Panc1 (cell line): ENCODE data around the gene GPS1. TPM values are rescaled to one million over a fixed set of nuclear protein-coding genes. Genes with fewer than 3 reads are reported as not detected.
A peak's percentile ranks its signal among the peaks of the same experiment; 100 is the strongest.

ENCODE experiments used
- ATAC-seq: fragments of 200-7000 bp; cut with Tn5 transposase; 2 replicates; pipeline ENCODE4 v1.9.1; 2020; ENCODE audit warnings: mild to moderate bottlenecking, moderate library complexity
- BruUV-seq: library from RNA; stranded (reverse); fragments of 400-500 nt; replicated peaks from 2 replicates; lab custom pipeline; 2021; lab: Mats Ljungman, UMichigan
- CTCF ChIA-PET: fragments of 300-600 bp; sonication (Branson Sonifier 250); formaldehyde crosslinking; loops from one replicate; lab custom pipeline; 2022; ENCODE audit warnings: antibody characterized with exemption; lab: Charles Lee
- POLR2A ChIA-PET: fragments of 300-600 bp; sonication (Branson Sonifier 250); formaldehyde crosslinking; loops from one replicate; lab custom pipeline; 2022; ENCODE audit warnings: antibody characterized with exemption; lab: Charles Lee
- DNase-seq: peaks from one replicate; pipeline ENCODE4 v3.0.0-alpha.2; 2010; ENCODE audit warnings: low read depth, low spot score
- H3K27ac ChIP-seq: 2 replicates; pipeline ENCODE4 v1.5.1; 2011; ENCODE audit warnings: mild to moderate bottlenecking, low read length, inconsistent platforms
- H3K27me3 ChIP-seq: fragments of 200-500 bp; sonication (Bioruptor generic); 2 replicates; pipeline ENCODE4 v1.6.0; 2014; ENCODE audit warnings: low read length, inconsistent platforms; ENCODE audit not compliant: control insufficient read depth, insufficient read depth
- H3K36me3 ChIP-seq: fragments of 200-500 bp; sonication (Bioruptor generic); 2 replicates; pipeline ENCODE4 v1.5.1; 2014; ENCODE audit warnings: inconsistent platforms, mild to moderate bottlenecking, low read length, moderate library complexity; ENCODE audit not compliant: control insufficient read depth, insufficient read depth
- H3K4me1 ChIP-seq: 2 replicates; pipeline ENCODE4 v1.5.1; 2011; ENCODE audit warnings: inconsistent platforms, mild to moderate bottlenecking, low read length, moderate library complexity; ENCODE audit not compliant: control insufficient read depth, insufficient read depth
- H3K4me3 ChIP-seq, 2 experiments: 2 replicates each; pipeline ENCODE4 v1.5.1; 2011 to 2012; ENCODE audit warnings: low read depth in 2 of 2, low read length in 2 of 2, mild to moderate bottlenecking in 2 of 2, inconsistent platforms in 1 of 2, moderate library complexity in 1 of 2
- H3K9me3 ChIP-seq: fragments of 200-500 bp; sonication (Bioruptor generic); 2 replicates; pipeline ENCODE4 v1.5.1; 2014; ENCODE audit warnings: low read depth, mild to moderate bottlenecking, inconsistent platforms, low read length, moderate library complexity; ENCODE audit not compliant: control insufficient read depth, insufficient read depth
- POLR2AphosphoS5 ChIP-seq: IDR thresholded peaks from 2 replicates; pipeline ENCODE4 v1.6.1; 2012; ENCODE audit warnings: mild to moderate bottlenecking, low read depth, low read length, moderate library complexity
- REST ChIP-seq, 2 experiments: IDR thresholded peaks; 2 replicates each; pipeline ENCODE4 v1.6.1; 2011 to 2012; ENCODE audit warnings: low read depth in 2 of 2, control low read depth in 1 of 2, low read length in 1 of 2, mild to moderate bottlenecking in 1 of 2, moderate library complexity in 1 of 2; ENCODE audit not compliant: insufficient read depth in 1 of 2
- SIN3A ChIP-seq: IDR thresholded peaks from 2 replicates; pipeline ENCODE4 v1.6.1; 2012; ENCODE audit warnings: low read depth, mild to moderate bottlenecking, low read length, moderate library complexity, borderline replicate concordance; ENCODE audit not compliant: insufficient read depth
- in situ Hi-C: cut with HindIII; loops from 2 replicates; pipeline ENCODE4 v1.10.0; 2016; ENCODE audit warnings: low sequenced_read_pairs, low pct_unique_long_range_greater_than_20kb
- intact Hi-C: fragments of 100-400 bp; cut with micrococcal nuclease; formaldehyde crosslinking; loops from one replicate; pipeline ENCODE4 v1.10.0; 2022; ENCODE audit not compliant: unreplicated experiment
- total RNA-seq: library from RNA; stranded (reverse); gene quantifications from one replicate; pipeline ENCODE4 v1.2.1, GENCODE V29; 2021; ENCODE audit not compliant: unreplicated experiment
- TF ChIP-seq, protein P1 (sequence below): fragments of 450-650 bp; IDR thresholded peaks from 2 replicates; pipeline ENCODE4 v1.5.1; 2017; ENCODE audit warnings: mild to moderate bottlenecking

The GPS1 gene
- total RNA-seq, 1 experiment from 2014 or later, result 175 TPM

DNA sequence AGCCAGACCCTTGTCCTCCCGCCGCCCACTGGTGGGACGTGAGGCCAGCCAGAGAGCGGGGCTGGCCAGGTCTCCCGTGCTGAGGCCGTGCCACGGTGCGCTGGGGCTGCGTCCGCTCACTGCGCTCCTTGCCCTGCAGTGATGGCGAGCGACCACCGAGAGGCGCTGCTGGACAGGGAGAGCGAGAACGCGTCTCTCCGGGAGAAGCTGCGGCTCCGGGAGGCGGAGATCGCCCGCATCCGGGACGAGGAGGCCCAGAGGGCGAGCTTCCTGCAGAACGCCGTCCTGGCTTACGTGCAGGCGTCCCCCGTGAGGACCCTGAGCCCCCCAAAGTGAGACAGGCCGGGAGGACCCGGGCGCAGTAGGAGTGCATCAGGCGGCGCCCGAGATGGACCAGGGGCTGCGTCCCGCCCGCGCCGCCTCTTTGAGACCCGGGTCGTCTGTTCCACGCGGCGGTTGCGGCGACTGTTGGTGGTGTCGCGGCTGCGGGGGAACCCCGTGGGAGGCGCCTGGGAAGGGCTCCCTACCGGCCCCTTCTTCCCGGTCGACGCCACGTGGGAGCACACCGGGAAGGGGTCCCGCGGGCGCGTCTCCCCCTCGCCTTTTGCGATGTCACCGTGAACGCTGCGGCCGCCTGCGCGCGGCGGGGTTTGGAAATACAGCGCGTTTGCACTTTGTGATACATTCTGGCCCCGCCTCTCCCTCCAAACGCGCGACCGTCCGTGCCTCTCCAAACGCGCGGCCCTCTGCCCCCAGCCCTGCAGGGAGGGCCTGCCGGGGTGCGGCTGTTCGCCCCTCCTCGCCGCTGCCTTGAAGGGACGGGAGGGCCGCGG is 21.0 kb upstream of the GPS1 start:
- in situ Hi-C loops, result no loop called here

DNA sequence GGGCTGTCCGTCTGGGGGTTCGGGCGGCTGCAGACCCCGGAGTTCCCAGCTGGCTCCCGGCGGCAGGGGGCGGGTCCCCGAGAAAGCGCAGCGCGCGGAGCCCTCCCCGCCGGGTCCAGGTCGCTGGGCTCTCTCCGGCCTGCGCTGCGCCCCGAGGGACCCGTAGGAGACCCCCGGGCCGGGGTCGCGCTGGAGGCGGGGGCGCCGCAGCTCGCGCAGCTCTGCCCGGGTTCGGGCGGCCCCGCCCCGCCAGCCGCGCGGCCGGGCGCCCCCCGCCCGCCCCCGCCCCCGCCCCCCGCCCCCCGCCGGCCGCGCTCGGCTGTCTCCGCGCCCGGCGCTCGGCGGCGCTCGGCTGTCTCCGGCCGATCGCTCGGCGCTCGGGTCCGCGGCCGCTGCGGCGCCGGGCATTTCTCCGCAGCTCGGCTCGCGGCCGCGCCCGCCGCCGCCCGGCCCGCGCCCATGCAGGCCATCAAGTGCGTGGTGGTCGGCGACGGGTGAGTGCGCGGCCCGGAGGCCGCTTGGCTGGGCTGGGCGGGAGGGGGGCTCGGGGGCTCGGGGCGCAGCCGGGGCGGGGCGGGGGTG is 20.3 kb upstream of the GPS1 start, which contains the start of gene RAC3:
TSS of gene RAC3 (plus strand) at position 376 of the 582 bp plus-strand sequence. CDS start at position 460, 84 bp downstream.
- H3K36me3 ChIP-seq, result peaks cover 2% of the 10 kb centered on the region; the same call in 1 of the 2 replicates
- POLR2A ChIA-PET, result no interaction called here
- ATAC-seq (peak; percentile 74), DNase-seq (no peak)
- H3K4me3 ChIP-seq, result peak within 1 kb of the TSS; percentile 63 to 64
- TF ChIP-seq SIN3A, result peak; percentile 91; the same call in 1 of the 2 replicates
- TF ChIP-seq POLR2AphosphoS5, result no peak; the same call in 1 of the 2 replicates
- no peak for TF ChIP-seq REST (IDR thresholded peaks at IDR 0.05; ENCODE audit: insufficient read depth in 1 of 2, low read depth in 2 of 2, low read length in 1 of 2)
- intact Hi-C loops (no loop called here), in situ Hi-C loops (no loop called here)
- H3K27me3 ChIP-seq, result no peaks in the 10 kb centered on the region
- no TSS peak for BruUV-seq
- H3K4me1 ChIP-seq, result peaks cover 18% of the 10 kb centered on the region
- CTCF ChIA-PET, result no interaction called here
- H3K9me3 ChIP-seq, result no peaks in the 10 kb centered on the region
- peak within 1 kb of the TSS; percentile 79 for H3K27ac ChIP-seq

More for the DNA sequence above, 21.0 kb upstream of the GPS1 start:
- peak; percentile 77 for ATAC-seq
- Histone ChIP-seq H3K27ac (peak overlapping the region; percentile 79), H3K4me3 (peak overlapping the region; percentile 63), H3K9me3 (no peaks in the 10 kb centered on the region), H3K36me3 (peaks cover 2% of the 10 kb centered on the region; the same call in 1 of the 2 replicates), H3K4me1 (peaks cover 13% of the 10 kb centered on the region), H3K27me3 (no peaks in the 10 kb centered on the region)
- TF ChIP-seq, protein P1, sequence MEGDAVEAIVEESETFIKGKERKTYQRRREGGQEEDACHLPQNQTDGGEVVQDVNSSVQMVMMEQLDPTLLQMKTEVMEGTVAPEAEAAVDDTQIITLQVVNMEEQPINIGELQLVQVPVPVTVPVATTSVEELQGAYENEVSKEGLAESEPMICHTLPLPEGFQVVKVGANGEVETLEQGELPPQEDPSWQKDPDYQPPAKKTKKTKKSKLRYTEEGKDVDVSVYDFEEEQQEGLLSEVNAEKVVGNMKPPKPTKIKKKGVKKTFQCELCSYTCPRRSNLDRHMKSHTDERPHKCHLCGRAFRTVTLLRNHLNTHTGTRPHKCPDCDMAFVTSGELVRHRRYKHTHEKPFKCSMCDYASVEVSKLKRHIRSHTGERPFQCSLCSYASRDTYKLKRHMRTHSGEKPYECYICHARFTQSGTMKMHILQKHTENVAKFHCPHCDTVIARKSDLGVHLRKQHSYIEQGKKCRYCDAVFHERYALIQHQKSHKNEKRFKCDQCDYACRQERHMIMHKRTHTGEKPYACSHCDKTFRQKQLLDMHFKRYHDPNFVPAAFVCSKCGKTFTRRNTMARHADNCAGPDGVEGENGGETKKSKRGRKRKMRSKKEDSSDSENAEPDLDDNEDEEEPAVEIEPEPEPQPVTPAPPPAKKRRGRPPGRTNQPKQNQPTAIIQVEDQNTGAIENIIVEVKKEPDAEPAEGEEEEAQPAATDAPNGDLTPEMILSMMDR, result peak; percentile 94
- TF ChIP-seq REST (IDR thresholded peaks at IDR 0.05; ENCODE audit: insufficient read depth in 1 of 2, low read depth in 2 of 2, low read length in 1 of 2), result no peak
- peak; percentile 81 for TF ChIP-seq POLR2AphosphoS5
- TSS peak; percentile 84 for BruUV-seq
- DNase-seq, result no peak
- POLR2A ChIA-PET, result interaction anchor here (0.6 to 1.2 kb wide), 2 partner anchors 11 to 76 kb away, joined by 3 to 5 read pairs; no protein-coding TSS in a partner anchor
- intact Hi-C loops, result no loop called here
- CTCF ChIA-PET, result interaction anchor here (0.7 to 1.7 kb wide), 8 partner anchors 9 to 124 kb away, joined by 3 to 5 read pairs (median 4); no protein-coding TSS in a partner anchor
